ENCODE data around the gene MATN1.

DNA sequence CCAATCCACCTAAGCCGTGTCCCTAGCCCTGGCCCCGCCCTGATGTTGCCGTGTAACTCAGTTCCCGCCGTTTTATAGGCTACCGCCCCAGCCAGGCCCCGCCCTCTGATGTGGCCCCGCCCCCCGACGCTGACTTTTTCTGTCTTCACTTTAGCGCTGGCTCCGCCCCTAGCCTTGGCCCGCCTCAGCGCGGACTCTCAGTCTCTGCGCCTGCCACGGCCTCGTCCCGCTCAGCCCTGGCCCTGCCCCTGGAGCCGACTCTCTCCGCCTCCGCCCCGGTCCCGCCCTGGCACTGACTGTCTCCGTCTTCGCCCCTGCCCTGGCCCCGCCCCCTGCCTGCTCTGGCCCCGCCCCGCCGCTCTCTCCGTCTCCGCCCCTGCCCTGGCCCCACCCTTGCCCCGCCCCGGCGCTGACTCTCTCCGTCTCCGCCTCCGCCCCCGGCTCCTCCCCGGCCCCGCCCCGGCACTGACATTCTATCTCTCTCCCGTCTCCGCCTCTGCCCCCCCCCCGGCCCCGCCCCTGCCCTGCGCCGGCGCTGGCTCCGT is 5.2 kb downstream of the MATN1 start:
- TF ChIP-seq CTCF (IDR thresholded peaks at IDR 0.05) (no peak), EP300 (IDR thresholded peaks at IDR 0.05) (no peak), POLR2A (IDR thresholded peaks at IDR 0.05) (no peak)
